PFSK-1 (cell line): ENCODE data around the gene UBQLN4.

Source experiments
- POLR2AphosphoS5 ChIP-seq: IDR thresholded peaks from 2 replicates; pipeline ENCODE4 v1.6.1; 2012; ENCODE audit warnings: low read depth, mild to moderate bottlenecking, control low read depth, low read length, moderate library complexity
- SIN3A ChIP-seq: IDR thresholded peaks from 2 replicates; pipeline ENCODE4 v1.6.1; 2012; ENCODE audit warnings: mild to moderate bottlenecking, low read length, moderate library complexity, borderline replicate concordance; ENCODE audit not compliant: insufficient read depth
- TAF1 ChIP-seq: IDR thresholded peaks from 2 replicates; pipeline ENCODE4 v1.6.1; 2012; ENCODE audit warnings: low read length, control low read depth, borderline replicate concordance; ENCODE audit not compliant: insufficient read depth

DNA sequence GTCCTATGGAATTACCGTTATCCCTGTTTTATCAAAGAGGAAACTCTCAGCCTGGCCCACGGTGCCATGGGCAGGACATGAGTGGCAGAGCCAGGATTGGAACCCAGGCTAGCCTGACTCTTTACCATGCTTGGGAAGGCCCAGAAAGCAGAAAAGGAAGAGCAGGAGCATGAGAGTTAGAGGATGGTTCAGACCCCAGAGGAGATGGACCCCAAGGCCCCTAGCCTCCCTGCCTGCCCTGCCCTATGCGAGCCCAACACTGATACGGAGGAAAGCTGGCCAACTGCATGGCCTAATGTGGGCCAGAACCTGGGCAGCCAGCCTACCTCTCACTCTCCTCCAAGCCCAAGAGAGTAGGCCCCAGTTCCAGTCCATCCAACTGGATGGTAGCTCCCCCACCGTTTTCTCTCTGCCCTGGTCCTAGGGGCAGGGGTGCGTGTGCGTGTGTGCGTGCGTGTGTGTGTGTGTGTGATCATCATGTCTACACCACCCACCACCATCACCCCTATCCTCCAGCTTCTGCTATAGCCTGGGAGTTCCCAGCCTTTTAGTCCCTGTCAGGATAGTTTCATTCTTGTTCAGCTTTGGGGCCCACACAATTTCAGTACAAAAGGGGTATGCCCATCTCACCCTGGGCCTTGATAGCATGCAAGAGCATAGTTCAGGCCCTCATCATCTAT is 44.0 kb upstream of the UBQLN4 start:
- TF ChIP-seq SIN3A (no peak), TAF1 (no peak), POLR2AphosphoS5 (no peak)
